ENCODE data around the gene RUNX2.

- TF ChIP-seq CTCF (tag by site-specific recombination; IDR thresholded peaks at IDR 0.05) (no peak), ZNF580 (tag by site-specific recombination; IDR thresholded peaks at IDR 0.05) (no peak), ZNF398 (tag by site-specific recombination; IDR thresholded peaks at IDR 0.05) (no peak)
These were observed 309.6 kb downstream of the RUNX2 start for GRCh38 chr6:45637611-45638257.
